ENCODE results near the gene VARS1.

The VARS1 gene

GRCh38 chr6:31768363-31769257, 26.9 kb downstream of the VARS1 start:
- DNase-seq = no peak

- DNase-seq = no peak
Observed at GRCh38 chr6:31767096-31767645, 28.4 kb downstream of the VARS1 start.

- DNase-seq = no peak
Observed at GRCh38 chr6:31765910-31766794, 29.4 kb downstream of the VARS1 start.

GRCh38 chr6:31765559-31765909, 30.0 kb downstream of the VARS1 start:
- no peak for DNase-seq

- DNase-seq = no peak
Observed at GRCh38 chr6:31764198-31764597, 31.4 kb downstream of the VARS1 start.

GRCh38 chr6:31763619-31763940, 32.0 kb downstream of the VARS1 start:
- DNase-seq = no peak

GRCh38 chr6:31762878-31763618, 32.5 kb downstream of the VARS1 start:
- no peak for DNase-seq

GRCh38 chr6:31762356-31762755, 33.2 kb downstream of the VARS1 start, which contains the start of gene SAPCD1:
TSS of gene SAPCD1 (plus strand) at chr6:31762656. CDS start at chr6:31763055, 399 bp downstream.
- no peak for DNase-seq

- no peak for DNase-seq
Observed at GRCh38 chr6:31761343-31761742, 34.2 kb downstream of the VARS1 start.

- DNase-seq = peak; percentile 13
Observed at GRCh38 chr6:31760790-31761189, 34.8 kb downstream of the VARS1 start.

GRCh38 chr6:31758281-31758680, 37.3 kb downstream of the VARS1 start:
- DNase-seq = no peak

- no peak for DNase-seq
Observed at GRCh38 chr6:31752739-31753319, 42.7 kb downstream of the VARS1 start.

- no peak for DNase-seq
Observed at GRCh38 chr6:31750411-31751022, 45.0 kb downstream of the VARS1 start.

- no peak for DNase-seq
Observed at GRCh38 chr6:31749301-31750036, 46.1 kb downstream of the VARS1 start.
